Measurements from ENCODE around the gene LUC7L. TPM values are rescaled to one million over a fixed set of nuclear protein-coding genes. Genes with fewer than 3 reads are reported as not detected.

LUC7L gene
- total RNA-seq, 1 donor from 2014 or later, result 87.9 TPM

DNA sequence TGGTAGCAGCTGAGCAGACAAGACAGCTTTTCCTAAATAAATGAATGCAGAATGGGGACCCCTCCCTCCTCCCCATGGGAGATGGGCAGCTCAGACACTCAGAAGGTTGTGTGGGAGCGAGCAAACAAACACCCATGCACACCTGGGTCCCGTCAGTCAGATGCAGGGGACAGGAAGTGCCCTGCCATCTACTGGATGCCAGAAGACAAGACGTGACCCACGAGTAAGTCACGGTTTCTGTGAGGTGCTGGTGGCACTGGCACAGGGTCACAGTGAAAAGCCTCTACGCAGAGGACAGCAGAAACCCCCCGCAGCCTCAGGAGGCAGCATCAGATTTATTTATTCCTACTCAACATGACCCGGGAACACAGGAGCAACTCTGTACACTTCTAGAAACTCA, 40.6 kb downstream of the LUC7L start:
- intact Hi-C loops (cut with micrococcal nuclease), result no loop called here
- H3K36me3 Mint-ChIP-seq (ENCODE audit: low read depth), result peaks cover 46% of the 10 kb centered on the region

DNA sequence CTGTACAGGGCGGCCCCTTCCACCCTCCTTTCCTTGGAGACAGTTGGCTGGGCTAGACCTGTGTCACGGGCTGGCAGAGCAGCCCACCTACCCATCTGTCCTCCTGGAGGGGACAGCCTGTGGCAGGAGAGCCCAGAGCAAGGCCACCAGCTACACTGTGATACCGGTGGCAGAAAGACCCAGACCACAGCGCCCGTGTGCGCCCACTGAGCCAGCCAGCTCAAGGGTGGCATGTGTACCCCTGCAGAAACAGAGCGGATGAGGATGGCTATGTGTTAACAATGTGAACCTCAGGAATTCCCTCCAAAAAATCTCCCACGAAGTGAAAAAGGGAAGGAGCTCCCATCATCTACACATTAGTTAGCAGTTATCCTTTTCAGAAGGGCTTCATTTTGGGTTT, 41.9 kb downstream of the LUC7L start:
- Mint-ChIP-seq H3K9me3 (no peaks in the 10 kb centered on the region), H3K4me1 (peaks cover 2% of the 10 kb centered on the region), H3K27ac (no peak overlapping the region), H3K27me3 (no peaks in the 10 kb centered on the region), H3K4me3 (no peak overlapping the region), H3K36me3 (ENCODE audit: low read depth) (peaks cover 43% of the 10 kb centered on the region)
- no peak for DNase-seq
- intact Hi-C loops (cut with micrococcal nuclease), result no loop called here

More for the DNA sequence above, 40.6 kb downstream of the LUC7L start:
- H3K9me3 Mint-ChIP-seq, result no peaks in the 10 kb centered on the region
- H3K27ac Mint-ChIP-seq, result no peak overlapping the region
- peaks cover 2% of the 10 kb centered on the region for H3K4me1 Mint-ChIP-seq
- no peak overlapping the region for H3K4me3 Mint-ChIP-seq
- peak; percentile 73 for DNase-seq
- no peaks in the 10 kb centered on the region for H3K27me3 Mint-ChIP-seq

DNA sequence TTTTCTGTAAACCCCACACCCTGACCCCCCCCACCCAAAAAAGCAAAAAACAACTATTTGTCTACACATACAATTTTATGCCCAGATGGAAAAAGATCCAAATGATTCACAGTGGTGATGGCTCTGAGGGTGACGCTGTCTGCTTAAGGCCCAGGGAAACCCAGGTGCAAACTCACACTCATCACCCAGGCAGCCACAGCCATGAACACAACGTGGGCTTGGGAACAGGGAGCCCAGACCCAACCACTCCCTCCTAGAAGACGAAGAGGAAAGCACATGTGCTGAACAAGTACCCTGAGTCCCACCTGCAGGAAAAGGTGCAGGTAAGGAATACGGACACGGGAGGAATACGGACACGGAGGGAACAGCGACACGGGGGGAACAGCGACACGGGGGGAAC, 43.6 kb downstream of the LUC7L start:
- Mint-ChIP-seq H3K27ac (no peak overlapping the region), H3K27me3 (no peaks in the 10 kb centered on the region), H3K4me3 (no peak overlapping the region), H3K9me3 (no peaks in the 10 kb centered on the region), H3K36me3 (ENCODE audit: low read depth) (peaks cover 31% of the 10 kb centered on the region), H3K4me1 (peaks cover 2% of the 10 kb centered on the region)
- no peak for DNase-seq
- intact Hi-C loops (cut with micrococcal nuclease), result no loop called here

DNA sequence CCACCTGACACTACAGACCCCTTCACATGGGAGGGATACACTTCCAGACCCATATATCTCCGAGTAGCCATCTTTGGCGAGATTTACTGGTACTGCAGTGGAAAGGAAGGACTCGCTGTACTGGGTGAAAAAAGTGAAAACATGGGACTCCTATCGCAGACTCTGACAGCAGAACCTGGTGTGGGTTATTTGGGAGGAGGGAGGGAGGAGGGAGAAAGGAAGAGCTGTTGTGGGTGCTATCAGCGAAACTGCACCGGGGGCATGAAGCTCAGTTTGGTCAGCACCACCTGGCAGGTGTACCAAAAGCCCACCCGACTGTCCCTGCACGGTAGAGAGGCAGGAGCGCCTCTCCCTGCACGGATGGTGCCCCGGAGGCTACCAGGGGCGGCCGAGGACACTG, 44.0 kb downstream of the LUC7L start:
- Mint-ChIP-seq H3K4me3 (no peak overlapping the region), H3K36me3 (ENCODE audit: low read depth) (peaks cover 28% of the 10 kb centered on the region), H3K9me3 (no peaks in the 10 kb centered on the region), H3K4me1 (peaks cover 2% of the 10 kb centered on the region), H3K27ac (no peak overlapping the region), H3K27me3 (no peaks in the 10 kb centered on the region)
- no peak for DNase-seq
- intact Hi-C loops (cut with micrococcal nuclease), result no loop called here

DNA sequence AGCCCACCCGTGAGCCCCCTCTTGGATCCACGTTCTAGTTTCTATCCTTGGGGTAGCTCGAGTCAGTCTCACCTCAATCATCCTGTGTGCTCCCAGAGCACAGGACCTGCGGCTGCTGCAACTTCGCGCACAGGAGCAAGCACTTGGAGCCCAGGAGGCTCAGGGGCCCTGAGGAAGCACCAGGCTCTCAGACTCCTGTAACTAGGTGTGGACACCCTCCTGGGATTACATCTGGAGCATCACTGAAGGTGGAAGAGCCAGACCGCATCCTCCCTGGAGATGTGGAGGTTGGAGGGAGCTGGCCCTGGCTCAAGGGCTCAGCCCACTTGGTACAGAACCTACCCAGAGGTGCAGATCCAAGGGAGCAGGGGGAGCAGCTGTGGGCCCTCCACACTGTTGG, 46.2 kb downstream of the LUC7L start:
- Mint-ChIP-seq H3K36me3 (ENCODE audit: low read depth) (peaks cover 13% of the 10 kb centered on the region), H3K27ac (no peak overlapping the region), H3K27me3 (peaks cover 16% of the 10 kb centered on the region), H3K4me3 (no peak overlapping the region), H3K9me3 (no peaks in the 10 kb centered on the region), H3K4me1 (no peaks in the 10 kb centered on the region)
- DNase-seq, result no peak
- intact Hi-C loops (cut with micrococcal nuclease), result loop anchor here (5.0 kb wide), 1 partner anchor 179 kb away; no protein-coding TSS in a partner anchor

DNA sequence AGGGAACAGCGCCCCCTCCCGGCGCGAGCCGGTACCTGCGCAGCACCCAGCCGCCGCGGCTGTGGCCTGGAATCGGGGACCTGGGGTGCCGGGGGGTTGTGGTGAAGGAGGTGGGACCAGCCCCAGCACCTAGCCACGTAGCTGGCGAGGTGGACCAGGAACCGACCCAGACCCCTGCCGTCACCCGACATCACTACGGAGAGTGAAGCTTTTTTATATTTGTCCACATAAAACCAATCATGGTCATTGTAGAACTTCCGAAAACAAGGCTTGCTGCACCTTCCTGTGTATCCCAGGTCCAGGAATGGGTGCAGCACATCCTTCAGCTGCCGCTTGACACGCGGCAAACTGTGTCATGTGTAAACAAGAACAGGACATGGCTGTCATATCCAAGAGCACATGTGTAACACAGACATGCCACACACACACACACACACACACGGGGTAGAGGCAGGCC, 47.7 kb downstream of the LUC7L start:
- peaks cover 8% of the 10 kb centered on the region for H3K36me3 Mint-ChIP-seq (ENCODE audit: low read depth)
- no peak overlapping the region for H3K4me3 Mint-ChIP-seq
- intact Hi-C loops (cut with micrococcal nuclease), result loop anchor here (1.0 to 5.0 kb wide), 2 partner anchors 74 to 181 kb away; no protein-coding TSS in a partner anchor
- H3K27me3 Mint-ChIP-seq, result peaks cover 25% of the 10 kb centered on the region
- no peaks in the 10 kb centered on the region for H3K4me1 Mint-ChIP-seq
- DNase-seq, result no peak
- H3K27ac Mint-ChIP-seq, result no peak overlapping the region
- H3K9me3 Mint-ChIP-seq, result no peaks in the 10 kb centered on the region

DNA sequence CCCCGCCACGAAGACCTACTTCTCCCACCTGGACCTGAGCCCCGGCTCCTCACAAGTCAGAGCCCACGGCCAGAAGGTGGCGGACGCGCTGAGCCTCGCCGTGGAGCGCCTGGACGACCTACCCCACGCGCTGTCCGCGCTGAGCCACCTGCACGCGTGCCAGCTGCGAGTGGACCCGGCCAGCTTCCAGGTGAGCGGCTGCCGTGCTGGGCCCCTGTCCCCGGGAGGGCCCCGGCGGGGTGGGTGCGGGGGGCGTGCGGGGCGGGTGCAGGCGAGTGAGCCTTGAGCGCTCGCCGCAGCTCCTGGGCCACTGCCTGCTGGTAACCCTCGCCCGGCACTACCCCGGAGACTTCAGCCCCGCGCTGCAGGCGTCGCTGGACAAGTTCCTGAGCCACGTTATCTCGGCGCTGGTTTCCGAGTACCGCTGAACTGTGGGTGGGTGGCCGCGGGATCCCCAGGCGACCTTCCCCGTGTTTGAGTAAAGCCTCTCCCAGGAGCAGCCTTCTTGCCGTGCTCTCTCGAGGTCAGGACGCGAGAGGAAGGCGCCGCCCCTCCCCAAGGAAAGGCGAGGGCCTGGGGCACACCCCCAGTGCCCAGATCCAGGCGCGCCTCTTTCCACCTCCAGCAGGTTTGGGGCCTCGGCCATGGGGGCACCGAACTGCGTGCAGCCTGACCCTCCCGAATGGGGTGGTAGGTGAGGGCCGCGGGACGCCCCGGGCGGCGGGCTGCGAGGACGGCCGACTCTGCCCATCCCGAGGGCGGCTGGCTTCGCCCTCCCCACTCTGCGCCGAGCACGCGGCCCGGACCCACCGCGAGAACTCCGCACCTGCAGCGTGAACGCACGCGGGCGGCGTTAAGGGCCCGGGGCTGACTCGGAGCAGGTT, 48.3 kb downstream of the LUC7L start:
- Mint-ChIP-seq H3K4me3 (peak overlapping the region; percentile 40), H3K36me3 (ENCODE audit: low read depth) (peaks cover 8% of the 10 kb centered on the region), H3K9me3 (no peaks in the 10 kb centered on the region), H3K27ac (no peak overlapping the region), H3K27me3 (peaks cover 25% of the 10 kb centered on the region), H3K4me1 (no peaks in the 10 kb centered on the region)
- intact Hi-C loops (cut with micrococcal nuclease), result loop anchor here (1.0 to 5.0 kb wide), 2 partner anchors 74 to 181 kb away; no protein-coding TSS in a partner anchor
- peak; percentile 96 for DNase-seq

DNA sequence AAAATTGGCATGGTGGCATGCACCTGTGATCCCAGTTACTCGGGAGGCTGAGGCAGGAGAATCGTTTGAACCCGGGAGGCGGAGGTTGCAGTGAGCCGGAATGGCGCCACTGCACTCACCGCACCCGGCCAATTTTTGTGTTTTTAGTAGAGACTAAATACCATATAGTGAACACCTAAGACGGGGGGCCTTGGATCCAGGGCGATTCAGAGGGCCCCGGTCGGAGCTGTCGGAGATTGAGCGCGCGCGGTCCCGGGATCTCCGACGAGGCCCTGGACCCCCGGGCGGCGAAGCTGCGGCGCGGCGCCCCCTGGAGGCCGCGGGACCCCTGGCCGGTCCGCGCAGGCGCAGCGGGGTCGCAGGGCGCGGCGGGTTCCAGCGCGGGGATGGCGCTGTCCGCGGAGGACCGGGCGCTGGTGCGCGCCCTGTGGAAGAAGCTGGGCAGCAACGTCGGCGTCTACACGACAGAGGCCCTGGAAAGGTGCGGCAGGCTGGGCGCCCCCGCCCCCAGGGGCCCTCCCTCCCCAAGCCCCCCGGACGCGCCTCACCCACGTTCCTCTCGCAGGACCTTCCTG, 49.1 kb downstream of the LUC7L start, which contains the start of gene HBQ1:
Gene HBQ1 (plus strand): TSS at position 359 of the 575 bp plus-strand sequence. CDS start 28 bp downstream, at position 387.
- peak within 1 kb of the TSS; percentile 54 for H3K4me3 Mint-ChIP-seq
- intact Hi-C loops (cut with micrococcal nuclease), result loop anchor here (5.0 kb wide), 1 partner anchor 182 kb away; no protein-coding TSS in a partner anchor
- H3K4me1 Mint-ChIP-seq, result peaks cover 3% of the 10 kb centered on the region
- peaks cover 4% of the 10 kb centered on the region for H3K36me3 Mint-ChIP-seq (ENCODE audit: low read depth)
- H3K27ac Mint-ChIP-seq, result no peak within 1 kb of the TSS
- H3K27me3 Mint-ChIP-seq, result peaks cover 30% of the 10 kb centered on the region
- peak; percentile 76 for DNase-seq
- no peaks in the 10 kb centered on the region for H3K9me3 Mint-ChIP-seq

DNA sequence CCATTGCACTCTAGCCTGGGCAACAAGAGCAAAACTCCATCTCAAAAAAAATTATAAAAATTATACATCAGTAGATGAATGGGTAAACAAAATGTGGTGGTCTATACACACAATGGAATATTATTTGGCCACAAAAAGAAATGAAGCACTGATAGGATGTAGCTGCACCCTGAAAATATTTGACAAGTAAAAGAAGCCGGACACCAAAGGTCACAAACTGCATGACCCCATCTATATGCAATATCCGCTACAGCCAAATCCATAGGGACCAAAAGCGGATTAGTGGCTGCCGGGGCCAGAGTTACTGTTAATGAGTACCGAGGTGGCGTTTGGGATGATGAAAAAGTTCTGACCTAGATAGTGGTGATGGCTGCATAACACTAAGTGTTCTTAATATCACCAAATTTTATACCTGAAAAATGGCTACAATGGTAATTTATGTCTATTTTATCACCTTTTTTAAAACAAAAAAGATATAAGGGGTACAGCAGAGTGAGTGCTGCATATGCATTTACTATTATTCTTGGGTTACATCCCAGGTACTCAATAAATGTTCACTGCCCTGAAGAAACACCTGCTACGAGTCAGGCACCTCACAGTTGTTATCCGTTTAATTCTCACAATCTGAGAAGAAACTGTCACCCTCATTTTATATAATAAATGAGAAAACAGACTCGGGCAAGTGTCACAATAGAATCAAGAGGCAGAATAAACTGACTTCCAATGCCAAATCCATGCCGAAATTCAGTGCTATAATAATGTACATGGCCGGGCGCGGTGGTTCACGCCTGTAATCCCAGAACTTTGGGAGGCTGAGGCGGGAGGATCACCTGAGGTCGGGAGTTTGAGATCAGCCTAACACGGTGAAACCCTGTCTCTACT, 49.8 kb downstream of the LUC7L start:
- DNase-seq, result no peak
- Mint-ChIP-seq H3K9me3 (no peaks in the 10 kb centered on the region), H3K36me3 (ENCODE audit: low read depth) (peaks cover 1% of the 10 kb centered on the region), H3K27ac (no peak overlapping the region), H3K4me3 (peak overlapping the region; percentile 54), H3K27me3 (peaks cover 37% of the 10 kb centered on the region), H3K4me1 (peaks cover 8% of the 10 kb centered on the region)
- intact Hi-C loops (cut with micrococcal nuclease), result loop anchor here (5.0 kb wide), 1 partner anchor 183 kb away; no protein-coding TSS in a partner anchor

DNA sequence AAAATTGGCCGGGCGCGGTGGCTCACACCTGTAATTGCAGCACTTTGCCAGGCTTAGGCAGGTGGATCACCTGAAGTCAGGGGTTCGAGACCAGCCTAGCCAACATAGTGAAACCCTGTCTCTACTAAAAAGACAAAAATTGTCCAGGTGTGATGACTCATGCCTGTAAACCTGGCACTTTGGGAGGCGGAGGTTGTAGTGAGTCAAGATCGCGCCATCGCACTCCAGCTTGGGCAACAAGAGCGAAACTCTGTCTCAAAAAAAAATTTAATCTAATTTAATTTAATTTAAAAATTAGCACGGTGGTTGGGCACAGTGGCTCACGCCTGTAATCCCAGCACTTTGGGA, 50.6 kb downstream of the LUC7L start:
- H3K27ac Mint-ChIP-seq, result no peak overlapping the region
- peaks cover 42% of the 10 kb centered on the region for H3K27me3 Mint-ChIP-seq
- H3K4me3 Mint-ChIP-seq, result no peak overlapping the region
- H3K36me3 Mint-ChIP-seq (ENCODE audit: low read depth), result peaks cover 1% of the 10 kb centered on the region
- peaks cover 9% of the 10 kb centered on the region for H3K4me1 Mint-ChIP-seq
- no peak for DNase-seq
- intact Hi-C loops (cut with micrococcal nuclease), result no loop called here
- no peaks in the 10 kb centered on the region for H3K9me3 Mint-ChIP-seq

DNA sequence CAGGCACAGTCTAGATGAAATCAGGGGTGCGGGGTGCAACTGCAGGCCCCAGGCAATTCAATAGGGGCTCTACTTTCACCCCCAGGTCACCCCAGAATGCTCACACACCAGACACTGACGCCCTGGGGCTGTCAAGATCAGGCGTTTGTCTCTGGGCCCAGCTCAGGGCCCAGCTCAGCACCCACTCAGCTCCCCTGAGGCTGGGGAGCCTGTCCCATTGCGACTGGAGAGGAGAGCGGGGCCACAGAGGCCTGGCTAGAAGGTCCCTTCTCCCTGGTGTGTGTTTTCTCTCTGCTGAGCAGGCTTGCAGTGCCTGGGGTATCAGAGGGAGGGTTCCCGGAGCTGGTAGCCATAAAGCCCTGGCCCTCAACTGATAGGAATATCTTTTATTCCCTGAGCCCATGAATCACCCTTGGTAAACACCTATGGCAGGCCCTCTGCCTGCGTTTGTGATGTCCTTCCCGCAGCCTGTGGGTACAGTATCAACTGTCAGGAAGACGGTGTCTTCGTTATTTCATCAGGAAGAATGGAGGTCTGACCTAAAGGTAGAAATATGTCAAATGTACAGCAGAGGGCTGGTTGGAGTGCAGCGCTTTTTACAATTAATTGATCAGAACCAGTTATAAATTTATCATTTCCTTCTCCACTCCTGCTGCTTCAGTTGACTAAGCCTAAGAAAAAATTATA, 51.1 kb downstream of the LUC7L start:
- Mint-ChIP-seq H3K4me3 (no peak overlapping the region), H3K36me3 (ENCODE audit: low read depth) (peaks cover 1% of the 10 kb centered on the region), H3K4me1 (peaks cover 9% of the 10 kb centered on the region), H3K27me3 (peaks cover 46% of the 10 kb centered on the region), H3K9me3 (no peaks in the 10 kb centered on the region), H3K27ac (no peak overlapping the region)
- intact Hi-C loops (cut with micrococcal nuclease), result no loop called here
- DNase-seq, result no peak

DNA sequence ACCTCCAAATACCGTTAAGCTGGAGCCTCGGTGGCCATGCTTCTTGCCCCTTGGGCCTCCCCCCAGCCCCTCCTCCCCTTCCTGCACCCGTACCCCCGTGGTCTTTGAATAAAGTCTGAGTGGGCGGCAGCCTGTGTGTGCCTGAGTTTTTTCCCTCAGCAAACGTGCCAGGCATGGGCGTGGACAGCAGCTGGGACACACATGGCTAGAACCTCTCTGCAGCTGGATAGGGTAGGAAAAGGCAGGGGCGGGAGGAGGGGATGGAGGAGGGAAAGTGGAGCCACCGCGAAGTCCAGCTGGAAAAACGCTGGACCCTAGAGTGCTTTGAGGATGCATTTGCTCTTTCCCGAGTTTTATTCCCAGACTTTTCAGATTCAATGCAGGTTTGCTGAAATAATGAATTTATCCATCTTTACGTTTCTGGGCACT, 51.8 kb downstream of the LUC7L start:
- Mint-ChIP-seq H3K4me3 (peak overlapping the region; percentile 10), H3K36me3 (ENCODE audit: low read depth) (no peaks in the 10 kb centered on the region), H3K4me1 (peaks cover 9% of the 10 kb centered on the region), H3K27ac (no peak overlapping the region), H3K9me3 (no peaks in the 10 kb centered on the region), H3K27me3 (peaks cover 46% of the 10 kb centered on the region)
- intact Hi-C loops (cut with micrococcal nuclease), result no loop called here
- DNase-seq, result no peak
